ENCODE data around the gene IQCF2. TPM values are rescaled to one million over a fixed set of nuclear protein-coding genes. Genes with fewer than 3 reads are reported as not detected.

Gene IQCF2
- total RNA-seq, 2 donors from 2014 or later: not detected

GRCh38 chr3:51908026-51908425, 46.6 kb downstream of the IQCF2 start:
- Mint-ChIP-seq H3K4me1 (no peaks in the 10 kb centered on the region), H3K27ac (no peak overlapping the region), H3K27me3 (ENCODE audit: insufficient read depth) (peaks cover 4% of the 10 kb centered on the region), H3K4me3 (no peak overlapping the region), H3K9me3 (peaks cover 58% of the 10 kb centered on the region), H3K36me3 (ENCODE audit: low read depth) (peaks cover 21% of the 10 kb centered on the region)
- Histone ChIP-seq H3K9ac (ENCODE audit: extremely low read depth, low read length, poor library complexity, severe bottlenecking) (no peak overlapping the region), H3K9me3 (ENCODE audit: control insufficient read depth, low read length) (peaks cover 16% of the 10 kb centered on the region), H3K4me1 (ENCODE audit: control insufficient read depth, insufficient read depth, low read length) (no peaks in the 10 kb centered on the region), H3K27me3 (ENCODE audit: control insufficient read depth, insufficient read depth, low read length, poor library complexity, severe bottlenecking) (no peaks in the 10 kb centered on the region), H3K27ac (ENCODE audit: low read depth, low read length) (no peak overlapping the region), H3K4me3 (ENCODE audit: low read length) (no peak overlapping the region), H3K36me3 (ENCODE audit: control insufficient read depth, insufficient read depth, low read length) (no peaks in the 10 kb centered on the region)
- WGBS, 2 experiments (ENCODE audit: insufficient coverage in 1 of 2, insufficient read length in 1 of 2): 90% methylated on average over 4 of the region's 4 CpGs; no CpG with 5 or more reads in 1 of the 2 experiments
- DNase-seq: no peak
- no peak for TF ChIP-seq CTCF (conservative IDR thresholded peaks at IDR 0.05)

Other genes starting within 250 kb of the IQCF2 start
- 10 to 100 TPM; 21.1 to 24.9 TPM for gene TEX264, start 190.4 kb upstream of the IQCF2 start, total RNA-seq
- gene GRM2, start 154.5 kb upstream of the IQCF2 start, total RNA-seq: 1 to 10 TPM; 3.9 to 7.4 TPM
- not detected for gene IQCF6, start 82.4 kb upstream of the IQCF2 start, total RNA-seq
- gene IQCF5, start 14.0 kb downstream of the IQCF2 start, total RNA-seq: not detected
- gene IQCF1, start 41.7 kb downstream of the IQCF2 start, total RNA-seq: under 1 TPM in 1 of 2 donors, not detected in 1; 0.53 TPM
- 10 to 100 TPM; 38.6 to 89.3 TPM for gene RRP9, start 80.3 kb downstream of the IQCF2 start, total RNA-seq
- 1 to 10 TPM; 4.5 to 5.7 TPM for gene PARP3, start 80.7 kb downstream of the IQCF2 start, total RNA-seq
- gene GPR62, start 93.8 kb downstream of the IQCF2 start, total RNA-seq: under 1 TPM; 0.40 to 0.44 TPM
- 10 to 100 TPM; 54.1 to 68.1 TPM for gene PCBP4, start 105.8 kb downstream of the IQCF2 start, total RNA-seq
- gene ABHD14B, start 112.4 kb downstream of the IQCF2 start, total RNA-seq: 10 to 100 TPM; 11.4 to 12.9 TPM
- 10 to 100 TPM in 1 of 2 donors, 1 to 10 TPM in 1; 9.6 to 10.1 TPM for gene ABHD14A, start 113.4 kb downstream of the IQCF2 start, total RNA-seq
- 10 to 100 TPM; 58.2 to 69.4 TPM for gene ACY1, start 121.9 kb downstream of the IQCF2 start, total RNA-seq
- gene RPL29, start 134.3 kb downstream of the IQCF2 start, total RNA-seq: 1,000 to 10,000 TPM; 1,325 to 1,600 TPM
- gene DUSP7, start 195.0 kb downstream of the IQCF2 start, total RNA-seq: 10 to 100 TPM; 14.2 to 16.7 TPM